HEK293 (cell line): Measurements from ENCODE around the gene POT1.

ENCODE experiments used
- CTCF ChIA-PET: fragments of 350-600 bp; formaldehyde crosslinking; extraction: SDS; loops from one replicate; lab custom pipeline; 2021; ENCODE audit warnings: antibody characterized with exemption; lab: Yijun Ruan, JAX
- POLR2A ChIA-PET: fragments of 300-600 bp; formaldehyde crosslinking; extraction: SDS; loops from one replicate; lab custom pipeline; 2020; ENCODE audit warnings: antibody characterized with exemption, inconsistent platforms; lab: Yijun Ruan, JAX
- H3K27ac ChIP-seq: fragments of 200-500 bp; sonication (Bioruptor generic); 2 replicates; pipeline ENCODE4 v1.5.1; 2014; ENCODE audit warnings: low read depth, low read length, control low read depth, inconsistent platforms; ENCODE audit errors: extremely low read depth
- H3K36me3 ChIP-seq, 2 experiments: fragments of 200-500 bp in 1 of 2; sonication (Bioruptor generic) in 1 of 2; 1 replicate in 1 of 2; 2 replicates in 1 of 2; pipeline ENCODE4 v1.5.1; 2014 to 2017; ENCODE audit warnings: inconsistent platforms in 2 of 2, low read length in 2 of 2; ENCODE audit not compliant: control insufficient read depth in 2 of 2, insufficient read depth in 1 of 2
- H3K4me1 ChIP-seq: fragments of 200-500 bp; sonication (Bioruptor generic); 2 replicates; pipeline ENCODE4 v1.5.1; 2014; ENCODE audit warnings: mild to moderate bottlenecking, low read length, inconsistent platforms; ENCODE audit not compliant: control insufficient read depth, insufficient read depth
- H3K4me3 ChIP-seq: 2 replicates; pipeline ENCODE4 v1.5.1; 2011; ENCODE audit warnings: low read depth, mild to moderate bottlenecking, control low read depth, low read length, moderate library complexity
- H3K9me3 ChIP-seq: fragments of 200-500 bp; sonication (Bioruptor generic); 2 replicates; pipeline ENCODE4 v1.5.1; 2014; ENCODE audit warnings: low read depth, low read length, inconsistent platforms; ENCODE audit not compliant: control insufficient read depth, insufficient read depth
- BCL11A ChIP-seq: fragments of 450-650 bp; formaldehyde crosslinking; IDR thresholded peaks from 2 replicates; pipeline ENCODE4 v1.5.1; 2016; ENCODE audit warnings: low read depth, missing biosample characterization, missing genetic modification characterization
- MYNN ChIP-seq: fragments of 450-650 bp; formaldehyde crosslinking; IDR thresholded peaks from 2 replicates; pipeline ENCODE4 v1.5.1; 2016; ENCODE audit warnings: missing biosample characterization, missing genetic modification characterization, borderline replicate concordance
- YY1 ChIP-seq: fragments of 450-650 bp; formaldehyde crosslinking; IDR thresholded peaks from 2 replicates; pipeline ENCODE4 v1.5.1; 2018; ENCODE audit warnings: missing biosample characterization, missing genetic modification characterization
- ZBTB1 ChIP-seq: fragments of 450-650 bp; formaldehyde crosslinking; IDR thresholded peaks from 2 replicates; pipeline ENCODE4 v1.5.1; 2016; ENCODE audit warnings: missing biosample characterization, missing genetic modification characterization
- ZBTB20 ChIP-seq: fragments of 450-650 bp; formaldehyde crosslinking; IDR thresholded peaks from 2 replicates; pipeline ENCODE4 v1.5.1; 2016; ENCODE audit warnings: missing biosample characterization, missing genetic modification characterization
- ZNF132 ChIP-seq: fragments of 450-650 bp; formaldehyde crosslinking; IDR thresholded peaks from 2 replicates; pipeline ENCODE4 v1.5.1; 2017; ENCODE audit warnings: missing biosample characterization, missing genetic modification characterization, borderline replicate concordance
- ZNF138 ChIP-seq: fragments of 450-650 bp; formaldehyde crosslinking; IDR thresholded peaks from 2 replicates; pipeline ENCODE4 v1.5.1; 2016; ENCODE audit warnings: missing biosample characterization, missing genetic modification characterization, borderline replicate concordance
- ZNF140 ChIP-seq: fragments of 450-650 bp; formaldehyde crosslinking; IDR thresholded peaks from 2 replicates; pipeline ENCODE4 v1.5.1; 2016; ENCODE audit warnings: missing biosample characterization, missing genetic modification characterization
- ZNF169 ChIP-seq: fragments of 450-650 bp; formaldehyde crosslinking; IDR thresholded peaks from 2 replicates; pipeline ENCODE4 v1.5.1; 2016; ENCODE audit warnings: missing biosample characterization, missing genetic modification characterization
- ZNF211 ChIP-seq: fragments of 450-650 bp; formaldehyde crosslinking; IDR thresholded peaks from 2 replicates; pipeline ENCODE4 v1.5.1; 2016; ENCODE audit warnings: low read depth, missing biosample characterization, missing genetic modification characterization
- ZNF221 ChIP-seq: fragments of 450-650 bp; formaldehyde crosslinking; IDR thresholded peaks from 2 replicates; pipeline ENCODE4 v1.5.1; 2017; ENCODE audit warnings: missing biosample characterization, missing genetic modification characterization, borderline replicate concordance
- ZNF23 ChIP-seq: fragments of 450-650 bp; formaldehyde crosslinking; IDR thresholded peaks from 2 replicates; pipeline ENCODE4 v1.5.1; 2016; ENCODE audit warnings: missing biosample characterization, missing genetic modification characterization, borderline replicate concordance
- ZNF24 ChIP-seq: fragments of 450-650 bp; formaldehyde crosslinking; IDR thresholded peaks from 2 replicates; pipeline ENCODE4 v1.5.1; 2016; ENCODE audit warnings: missing biosample characterization, missing genetic modification characterization
- ZNF292 ChIP-seq: fragments of 450-650 bp; formaldehyde crosslinking; IDR thresholded peaks from 2 replicates; pipeline ENCODE4 v1.5.1; 2016; ENCODE audit warnings: low read depth, missing biosample characterization, missing genetic modification characterization, borderline replicate concordance
- ZNF354C ChIP-seq: fragments of 450-650 bp; formaldehyde crosslinking; IDR thresholded peaks from 2 replicates; pipeline ENCODE4 v1.5.1; 2016; ENCODE audit warnings: missing biosample characterization, missing genetic modification characterization, low read depth, borderline replicate concordance
- ZNF560 ChIP-seq: fragments of 450-650 bp; formaldehyde crosslinking; IDR thresholded peaks from 2 replicates; pipeline ENCODE4 v1.5.1; 2017; ENCODE audit warnings: missing biosample characterization, missing genetic modification characterization, borderline replicate concordance
- ZNF610 ChIP-seq: fragments of 450-650 bp; formaldehyde crosslinking; IDR thresholded peaks from 2 replicates; pipeline ENCODE4 v1.5.1; 2016; ENCODE audit warnings: missing biosample characterization, missing genetic modification characterization, borderline replicate concordance
- ZNF654 ChIP-seq: fragments of 450-650 bp; formaldehyde crosslinking; IDR thresholded peaks from 2 replicates; pipeline ENCODE4 v1.5.1; 2016; ENCODE audit warnings: low read depth, missing biosample characterization, missing genetic modification characterization
- ZNF660 ChIP-seq: fragments of 450-650 bp; IDR thresholded peaks from 2 replicates; pipeline ENCODE4 v1.5.1; 2018; ENCODE audit warnings: missing biosample characterization, mild to moderate bottlenecking, missing genetic modification characterization
- ZNF777 ChIP-seq: fragments of 450-650 bp; formaldehyde crosslinking; IDR thresholded peaks from 2 replicates; pipeline ENCODE4 v1.5.1; 2017; ENCODE audit warnings: missing biosample characterization, missing genetic modification characterization, borderline replicate concordance
- ZNF792 ChIP-seq: fragments of 450-650 bp; formaldehyde crosslinking; IDR thresholded peaks from 2 replicates; pipeline ENCODE4 v1.5.1; 2016; ENCODE audit warnings: missing biosample characterization, missing genetic modification characterization
- TF ChIP-seq, protein P1 (sequence below): fragments of 450-650 bp; formaldehyde crosslinking; IDR thresholded peaks from 2 replicates; pipeline ENCODE4 v1.5.1; 2016; ENCODE audit warnings: missing biosample characterization, missing genetic modification characterization, borderline replicate concordance
- TF ChIP-seq, protein P2 (sequence below): fragments of 450-650 bp; formaldehyde crosslinking; IDR thresholded peaks from 2 replicates; pipeline ENCODE4 v1.5.1; 2017; ENCODE audit warnings: missing biosample characterization, missing genetic modification characterization

The POT1 gene

DNA sequence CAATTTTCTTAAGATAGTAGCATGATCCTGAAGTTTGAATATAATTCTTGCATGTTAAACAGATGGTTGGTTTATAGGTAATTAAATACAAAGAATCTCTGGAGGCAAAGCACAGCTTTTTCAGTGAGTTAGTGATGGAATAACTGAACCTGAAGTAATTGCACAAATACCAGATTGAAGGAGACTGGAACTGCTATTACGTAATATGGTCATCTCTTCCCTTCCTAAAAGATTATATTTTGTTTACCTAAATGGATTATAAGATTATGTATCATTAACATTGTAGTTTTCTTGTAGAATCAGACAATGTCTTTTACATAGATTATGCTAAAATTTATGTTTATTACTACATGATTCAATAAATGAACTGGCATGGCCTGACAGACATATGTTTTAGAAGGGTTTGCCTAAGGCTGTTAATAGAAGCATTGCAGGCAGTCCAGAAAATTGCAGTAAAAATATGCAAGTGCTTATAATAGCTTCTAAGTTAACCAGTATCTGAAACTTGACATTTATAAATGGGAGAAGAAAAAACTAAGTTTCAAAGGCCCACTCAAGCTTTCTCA, 128.2 kb downstream of the POT1 start:
- no peaks in the 10 kb centered on the region for H3K36me3 ChIP-seq
- no peaks in the 10 kb centered on the region for H3K9me3 ChIP-seq
- CTCF ChIA-PET: no interaction called here
- no peaks in the 10 kb centered on the region for H3K4me1 ChIP-seq
- H3K27ac ChIP-seq: no peak overlapping the region
- TF ChIP-seq ZNF792: no peak
- TF ChIP-seq ZNF132 (tag by site-specific recombination): no peak
- no peak for TF ChIP-seq ZNF777 (tag by site-specific recombination)
- TF ChIP-seq, protein P1, sequence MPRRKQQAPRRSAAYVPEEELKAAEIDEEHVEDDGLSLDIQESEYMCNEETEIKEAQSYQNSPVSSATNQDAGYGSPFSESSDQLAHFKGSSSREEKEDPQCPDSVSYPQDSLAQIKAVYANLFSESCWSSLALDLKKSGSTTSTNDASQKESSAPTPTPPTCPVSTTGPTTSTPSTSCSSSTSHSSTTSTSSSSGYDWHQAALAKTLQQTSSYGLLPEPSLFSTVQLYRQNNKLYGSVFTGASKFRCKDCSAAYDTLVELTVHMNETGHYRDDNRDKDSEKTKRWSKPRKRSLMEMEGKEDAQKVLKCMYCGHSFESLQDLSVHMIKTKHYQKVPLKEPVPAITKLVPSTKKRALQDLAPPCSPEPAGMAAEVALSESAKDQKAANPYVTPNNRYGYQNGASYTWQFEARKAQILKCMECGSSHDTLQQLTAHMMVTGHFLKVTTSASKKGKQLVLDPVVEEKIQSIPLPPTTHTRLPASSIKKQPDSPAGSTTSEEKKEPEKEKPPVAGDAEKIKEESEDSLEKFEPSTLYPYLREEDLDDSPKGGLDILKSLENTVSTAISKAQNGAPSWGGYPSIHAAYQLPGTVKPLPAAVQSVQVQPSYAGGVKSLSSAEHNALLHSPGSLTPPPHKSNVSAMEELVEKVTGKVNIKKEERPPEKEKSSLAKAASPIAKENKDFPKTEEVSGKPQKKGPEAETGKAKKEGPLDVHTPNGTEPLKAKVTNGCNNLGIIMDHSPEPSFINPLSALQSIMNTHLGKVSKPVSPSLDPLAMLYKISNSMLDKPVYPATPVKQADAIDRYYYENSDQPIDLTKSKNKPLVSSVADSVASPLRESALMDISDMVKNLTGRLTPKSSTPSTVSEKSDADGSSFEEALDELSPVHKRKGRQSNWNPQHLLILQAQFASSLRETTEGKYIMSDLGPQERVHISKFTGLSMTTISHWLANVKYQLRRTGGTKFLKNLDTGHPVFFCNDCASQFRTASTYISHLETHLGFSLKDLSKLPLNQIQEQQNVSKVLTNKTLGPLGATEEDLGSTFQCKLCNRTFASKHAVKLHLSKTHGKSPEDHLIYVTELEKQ (tag by site-specific recombination): no peak
- TF ChIP-seq, protein P2, sequence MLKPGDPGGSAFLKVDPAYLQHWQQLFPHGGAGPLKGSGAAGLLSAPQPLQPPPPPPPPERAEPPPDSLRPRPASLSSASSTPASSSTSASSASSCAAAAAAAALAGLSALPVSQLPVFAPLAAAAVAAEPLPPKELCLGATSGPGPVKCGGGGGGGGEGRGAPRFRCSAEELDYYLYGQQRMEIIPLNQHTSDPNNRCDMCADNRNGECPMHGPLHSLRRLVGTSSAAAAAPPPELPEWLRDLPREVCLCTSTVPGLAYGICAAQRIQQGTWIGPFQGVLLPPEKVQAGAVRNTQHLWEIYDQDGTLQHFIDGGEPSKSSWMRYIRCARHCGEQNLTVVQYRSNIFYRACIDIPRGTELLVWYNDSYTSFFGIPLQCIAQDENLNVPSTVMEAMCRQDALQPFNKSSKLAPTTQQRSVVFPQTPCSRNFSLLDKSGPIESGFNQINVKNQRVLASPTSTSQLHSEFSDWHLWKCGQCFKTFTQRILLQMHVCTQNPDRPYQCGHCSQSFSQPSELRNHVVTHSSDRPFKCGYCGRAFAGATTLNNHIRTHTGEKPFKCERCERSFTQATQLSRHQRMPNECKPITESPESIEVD (tag by site-specific recombination): 0 out of 2 replicates have a peak, but pooled peaks have one; percentile 23
- TF ChIP-seq, all 188 proteins: peak for 1
- H3K4me3 ChIP-seq: no peak overlapping the region
- POLR2A ChIA-PET: no interaction called here

DNA sequence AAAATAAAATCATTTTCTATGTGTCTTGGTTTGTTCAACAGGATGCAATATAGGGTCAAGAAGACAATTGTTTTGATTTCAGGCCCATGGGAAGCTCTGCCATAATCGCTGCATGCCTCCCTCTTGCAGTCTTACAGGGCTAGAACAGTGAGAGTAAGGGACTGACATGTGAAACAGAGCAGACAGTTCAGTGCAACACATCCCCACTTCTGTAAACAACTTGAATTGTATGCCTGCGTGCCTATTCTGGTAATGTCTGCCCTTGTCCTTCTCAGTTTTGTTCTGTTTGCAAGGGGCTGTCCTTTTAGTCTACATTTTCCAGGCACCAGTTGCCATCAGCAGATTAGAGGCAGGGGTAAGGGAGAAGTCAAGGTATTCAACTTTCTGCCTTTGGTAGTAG, 129.2 kb downstream of the POT1 start:
- no peak for TF ChIP-seq ZBTB20 (tag by site-specific recombination)
- TF ChIP-seq, protein P1 (tag by site-specific recombination): no peak
- TF ChIP-seq ZNF24: no peak
- TF ChIP-seq ZNF138: no peak
- TF ChIP-seq, all 188 proteins: peak for 0
- Histone ChIP-seq H3K9me3 (no peaks in the 10 kb centered on the region), H3K4me1 (no peaks in the 10 kb centered on the region), H3K27ac (no peak overlapping the region), H3K36me3 (no peaks in the 10 kb centered on the region), H3K4me3 (no peak overlapping the region)
- ChIA-PET POLR2A (no interaction called here), CTCF (interaction anchor here (0.6 to 1.2 kb wide), 2 partner anchors 638 to 871 kb away, joined by 3 read pairs; no protein-coding TSS in a partner anchor)

DNA sequence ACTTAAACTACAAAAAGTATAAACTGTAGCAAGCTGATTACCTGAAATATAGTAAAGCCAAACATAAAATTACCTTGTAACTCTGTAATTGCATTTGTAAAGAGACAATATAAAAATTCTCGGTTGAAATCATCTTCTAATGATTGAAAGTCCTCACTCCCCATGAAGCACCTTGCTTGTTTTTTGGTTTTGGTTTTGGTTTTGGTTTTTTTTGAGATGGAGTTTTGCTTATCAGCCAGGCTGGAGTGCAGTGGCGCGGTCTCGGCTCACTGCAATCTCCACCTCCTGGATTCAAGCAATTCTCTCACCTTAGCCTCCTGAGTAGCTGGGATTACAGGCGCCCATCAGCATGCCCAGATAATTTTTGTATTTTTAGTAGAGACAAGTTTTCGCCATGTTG, 130.2 kb downstream of the POT1 start:
- Histone ChIP-seq H3K27ac (no peak overlapping the region), H3K4me1 (no peaks in the 10 kb centered on the region), H3K9me3 (no peaks in the 10 kb centered on the region), H3K36me3 (no peaks in the 10 kb centered on the region), H3K4me3 (no peak overlapping the region)
- CTCF ChIA-PET: interaction anchor here (0.5 to 0.6 kb wide), 2 partner anchors 33 to 783 kb away, joined by 3 read pairs; no protein-coding TSS in a partner anchor
- POLR2A ChIA-PET: no interaction called here
- TF ChIP-seq ZNF292 (no peak), ZNF660 (tag by site-specific recombination) (no peak), ZBTB20 (tag by site-specific recombination) (no peak), YY1 (tag by site-specific recombination) (no peak), ZBTB1 (no peak), ZNF560 (tag by site-specific recombination) (no peak), ZNF23 (no peak), ZNF354C (tag by site-specific recombination) (no peak), ZNF792 (no peak), ZNF211 (tag by site-specific recombination) (no peak), ZNF140 (tag by site-specific recombination) (no peak), ZNF169 (tag by site-specific recombination) (no peak), ZNF654 (tag by site-specific recombination) (no peak), BCL11A (tag by site-specific recombination) (no peak), MYNN (tag by site-specific recombination) (no peak), ZNF221 (no peak), ZNF610 (tag by site-specific recombination) (no peak)
